ENCODE measurements around the gene CBX5. TPM values are rescaled to one million over a fixed set of nuclear protein-coding genes. Genes with fewer than 3 reads are reported as not detected.

The CBX5 gene
- polyA plus RNA-seq, 2 donors: 4.9 to 5.6 TPM

DNA sequence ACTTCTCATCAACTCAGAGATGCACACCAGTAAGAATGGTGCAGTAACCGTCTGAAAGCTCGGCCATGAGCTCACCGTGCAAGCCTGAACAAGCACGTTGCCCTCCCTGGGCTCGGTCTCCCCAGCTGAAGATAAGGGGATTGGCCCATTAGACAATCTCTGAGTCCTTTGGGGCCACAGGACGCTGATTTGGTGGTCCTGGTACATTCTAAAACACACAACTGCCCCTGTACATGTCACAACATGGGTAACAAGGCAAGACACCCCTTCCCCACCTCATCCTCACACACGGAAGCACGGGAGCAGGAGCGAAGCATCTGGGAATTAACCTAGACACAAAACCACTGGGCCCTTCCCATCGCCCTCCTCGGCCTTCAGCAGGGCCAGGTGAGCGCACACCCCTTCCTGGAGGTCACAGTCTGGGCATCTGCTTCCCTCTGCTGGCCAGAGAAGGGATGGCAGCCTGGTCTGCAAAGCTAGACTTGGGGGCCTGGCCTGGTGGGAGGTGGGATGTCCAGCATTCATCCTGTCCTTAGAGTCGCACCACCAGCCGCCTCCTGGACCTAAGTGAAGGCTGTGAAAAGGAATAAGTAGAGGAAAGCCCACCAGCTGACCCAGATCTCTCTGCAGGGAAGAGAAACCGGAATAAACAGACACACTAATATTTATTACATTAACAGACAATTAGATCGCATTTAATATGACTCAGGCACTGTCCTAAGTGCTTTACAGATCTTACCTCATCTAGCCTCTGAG, 72.2 kb downstream of the CBX5 start:
- H3K9me3 ChIP-seq (ENCODE audit: control insufficient read depth in 2 of 2, insufficient read depth in 1 of 2, low read depth in 1 of 2, low read length in 1 of 2): no peaks in the 10 kb centered on the region
- 23 to 27% methylated on average over 16 of the region's 16 CpGs for WGBS, 2 donors
- no peaks in the 10 kb centered on the region for H3K4me1 ChIP-seq (ENCODE audit: control insufficient read depth in 2 of 2, insufficient read depth in 2 of 2, low read length in 1 of 2)
- no peaks in the 10 kb centered on the region for H3K27me3 ChIP-seq (ENCODE audit: control insufficient read depth in 1 of 2, insufficient read depth in 2 of 2, low read length in 2 of 2)
- H3K27ac ChIP-seq (ENCODE audit: low read depth in 2 of 2, low read length in 1 of 2): no peak overlapping the region
- H3K36me3 ChIP-seq (ENCODE audit: control insufficient read depth in 2 of 2, insufficient read depth in 2 of 2, low read length in 1 of 2): no peaks in the 10 kb centered on the region
- no peak overlapping the region for H3K4me3 ChIP-seq (ENCODE audit: low read depth in 1 of 2, low read length in 2 of 2)

DNA sequence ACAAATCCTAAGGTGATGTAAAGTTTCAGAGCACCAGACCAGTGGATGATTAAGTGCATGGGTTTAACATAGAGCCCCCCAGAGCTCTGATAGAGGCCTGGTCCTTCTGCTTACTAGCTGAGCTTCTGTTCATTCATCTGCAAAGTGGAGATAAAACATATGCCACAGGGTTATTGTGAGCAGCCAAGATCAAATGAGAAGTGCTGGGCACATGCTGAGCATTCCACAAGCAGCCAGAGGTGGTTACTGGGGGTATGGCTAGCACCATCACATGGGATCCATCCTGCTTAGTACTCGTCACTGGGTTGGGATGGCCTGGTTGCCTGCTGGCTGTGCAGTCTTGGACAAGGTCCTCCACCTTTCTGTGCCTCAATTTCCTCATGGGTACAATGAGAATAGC, 73.1 kb downstream of the CBX5 start:
- Histone ChIP-seq H3K27ac (ENCODE audit: low read depth in 2 of 2, low read length in 1 of 2) (no peak overlapping the region), H3K36me3 (ENCODE audit: control insufficient read depth in 2 of 2, insufficient read depth in 2 of 2, low read length in 1 of 2) (no peaks in the 10 kb centered on the region), H3K9me3 (ENCODE audit: control insufficient read depth in 2 of 2, insufficient read depth in 1 of 2, low read depth in 1 of 2, low read length in 1 of 2) (no peaks in the 10 kb centered on the region), H3K4me3 (ENCODE audit: low read depth in 1 of 2, low read length in 2 of 2) (no peak overlapping the region), H3K27me3 (ENCODE audit: control insufficient read depth in 1 of 2, insufficient read depth in 2 of 2, low read length in 2 of 2) (no peaks in the 10 kb centered on the region), H3K4me1 (ENCODE audit: control insufficient read depth in 2 of 2, insufficient read depth in 2 of 2, low read length in 1 of 2) (no peaks in the 10 kb centered on the region)
- 74 to 83% methylated on average over 1 of the region's 1 CpG for WGBS, 2 donors

DNA sequence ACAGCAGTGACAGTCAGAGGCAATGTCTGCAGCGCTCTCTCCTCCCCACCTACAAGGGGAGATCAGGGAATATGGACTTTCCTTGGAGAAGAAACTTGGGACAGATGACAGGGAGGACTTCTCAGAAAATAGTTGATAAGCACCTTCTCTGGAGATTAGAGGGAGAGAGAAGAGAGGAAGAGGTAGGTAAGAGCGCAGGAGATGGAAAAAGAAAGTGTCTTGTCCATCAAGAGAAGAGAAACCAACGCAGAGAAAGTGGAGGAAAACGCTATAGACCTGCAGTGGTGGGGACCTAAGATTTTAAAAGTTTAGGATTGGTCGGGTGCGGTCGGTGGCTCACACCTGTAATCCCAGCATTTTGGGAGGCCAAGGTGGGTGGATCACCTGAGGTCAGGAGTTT, 75.6 kb downstream of the CBX5 start:
- Histone ChIP-seq H3K27ac (ENCODE audit: low read depth in 2 of 2, low read length in 1 of 2) (no peak overlapping the region), H3K9me3 (ENCODE audit: control insufficient read depth in 2 of 2, insufficient read depth in 1 of 2, low read depth in 1 of 2, low read length in 1 of 2) (no peaks in the 10 kb centered on the region), H3K27me3 (ENCODE audit: control insufficient read depth in 1 of 2, insufficient read depth in 2 of 2, low read length in 2 of 2) (no peaks in the 10 kb centered on the region), H3K36me3 (ENCODE audit: control insufficient read depth in 2 of 2, insufficient read depth in 2 of 2, low read length in 1 of 2) (no peaks in the 10 kb centered on the region), H3K4me1 (ENCODE audit: control insufficient read depth in 2 of 2, insufficient read depth in 2 of 2, low read length in 1 of 2) (no peaks in the 10 kb centered on the region), H3K4me3 (ENCODE audit: low read depth in 1 of 2, low read length in 2 of 2) (no peak overlapping the region)
- WGBS, 2 donors: 85% methylated on average over 7 of the region's 7 CpGs

DNA sequence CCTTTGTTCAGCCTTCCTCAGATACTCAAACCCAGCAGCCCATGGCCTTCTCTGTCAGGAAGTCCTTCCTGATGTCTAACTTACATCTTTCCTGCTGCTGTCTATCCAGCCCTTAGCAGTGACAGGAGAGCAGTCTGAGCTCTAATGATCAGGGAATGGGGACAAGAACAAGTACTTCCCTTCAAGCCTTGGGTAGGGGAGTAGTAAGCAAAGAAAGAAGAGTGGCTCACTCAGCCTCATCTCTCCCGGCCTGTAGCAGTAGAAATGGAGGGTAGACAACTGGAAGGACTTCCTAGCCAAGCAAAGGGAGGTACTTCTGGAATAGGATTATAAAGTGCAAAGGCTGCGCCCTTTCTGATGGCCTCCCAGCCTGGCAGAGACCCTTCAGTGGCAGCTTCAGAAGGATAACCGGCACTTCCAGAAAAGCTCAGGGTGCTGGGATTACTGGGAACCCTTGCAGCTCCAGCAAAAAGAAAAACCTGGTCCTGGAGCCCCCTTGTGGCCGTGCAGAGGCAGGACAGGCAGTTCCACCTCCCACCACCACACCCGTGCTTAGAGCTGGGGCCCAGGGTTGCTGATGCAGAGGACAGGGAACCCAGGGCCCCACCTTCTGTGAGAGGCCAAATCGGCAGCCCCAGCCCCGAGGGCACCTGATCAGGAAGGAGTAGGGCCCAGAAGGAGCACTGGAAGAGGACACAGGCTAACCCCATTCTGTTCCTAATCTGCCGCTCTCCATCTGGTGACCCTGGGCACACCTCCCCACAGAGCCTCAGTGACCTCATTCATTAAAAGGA, 78.7 kb downstream of the CBX5 start:
- Histone ChIP-seq H3K36me3 (ENCODE audit: control insufficient read depth in 2 of 2, insufficient read depth in 2 of 2, low read length in 1 of 2) (no peaks in the 10 kb centered on the region), H3K4me3 (ENCODE audit: low read depth in 1 of 2, low read length in 2 of 2) (no peak overlapping the region), H3K4me1 (ENCODE audit: control insufficient read depth in 2 of 2, insufficient read depth in 2 of 2, low read length in 1 of 2) (no peaks in the 10 kb centered on the region), H3K9me3 (ENCODE audit: control insufficient read depth in 2 of 2, insufficient read depth in 1 of 2, low read depth in 1 of 2, low read length in 1 of 2) (no peaks in the 10 kb centered on the region), H3K27me3 (ENCODE audit: control insufficient read depth in 1 of 2, insufficient read depth in 2 of 2, low read length in 2 of 2) (no peaks in the 10 kb centered on the region), H3K27ac (ENCODE audit: low read depth in 2 of 2, low read length in 1 of 2) (no peak overlapping the region)
- WGBS, 2 donors: 22% methylated on average over 8 of the region's 8 CpGs

DNA sequence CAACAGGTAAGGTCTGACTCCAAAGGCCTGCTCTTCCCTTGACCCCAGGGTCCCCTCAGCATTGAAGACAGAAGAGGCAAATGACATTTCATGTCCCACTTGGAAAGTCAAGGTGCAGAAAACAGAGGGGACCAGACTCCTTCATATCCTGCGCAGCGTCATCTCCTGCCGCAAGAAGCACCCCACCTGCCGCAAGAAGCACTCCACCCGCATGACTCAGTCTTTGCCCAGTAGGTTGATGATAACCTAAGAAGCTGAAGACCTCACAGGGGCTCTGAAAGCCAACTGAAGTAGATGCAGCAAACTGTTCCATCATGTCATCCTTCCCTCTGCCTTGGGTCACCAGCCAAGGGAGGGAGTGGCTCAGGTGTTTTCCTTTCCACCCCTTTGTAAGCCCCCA, 79.5 kb downstream of the CBX5 start:
- Histone ChIP-seq H3K36me3 (ENCODE audit: control insufficient read depth in 2 of 2, insufficient read depth in 2 of 2, low read length in 1 of 2) (no peaks in the 10 kb centered on the region), H3K9me3 (ENCODE audit: control insufficient read depth in 2 of 2, insufficient read depth in 1 of 2, low read depth in 1 of 2, low read length in 1 of 2) (no peaks in the 10 kb centered on the region), H3K27me3 (ENCODE audit: control insufficient read depth in 1 of 2, insufficient read depth in 2 of 2, low read length in 2 of 2) (no peaks in the 10 kb centered on the region), H3K4me3 (ENCODE audit: low read depth in 1 of 2, low read length in 2 of 2) (no peak overlapping the region), H3K27ac (ENCODE audit: low read depth in 2 of 2, low read length in 1 of 2) (no peak overlapping the region), H3K4me1 (ENCODE audit: control insufficient read depth in 2 of 2, insufficient read depth in 2 of 2, low read length in 1 of 2) (no peaks in the 10 kb centered on the region)
- WGBS, 2 donors: 90 to 92% methylated on average over 5 of the region's 5 CpGs

DNA sequence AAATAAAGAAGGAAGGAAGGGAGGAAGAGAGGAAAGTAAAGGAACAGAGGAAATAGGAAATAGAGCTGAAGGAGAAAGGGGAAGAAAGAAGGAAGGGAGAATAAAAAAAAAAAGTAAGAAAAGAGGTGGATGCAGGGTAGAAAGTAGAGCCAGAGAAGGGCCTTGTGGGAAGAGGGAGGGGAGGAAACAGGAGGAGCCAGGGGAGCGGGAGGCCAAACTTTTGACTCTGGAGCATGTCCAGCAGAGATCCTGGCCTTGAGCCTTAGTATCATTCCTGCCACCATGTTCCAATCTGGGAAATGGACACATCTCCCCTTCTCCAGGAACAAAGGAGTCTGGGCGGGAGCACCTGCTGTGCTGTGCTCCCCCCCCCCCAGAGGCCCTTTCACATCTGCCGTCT, 80.0 kb downstream of the CBX5 start:
- H3K9me3 ChIP-seq (ENCODE audit: control insufficient read depth in 2 of 2, insufficient read depth in 1 of 2, low read depth in 1 of 2, low read length in 1 of 2): no peaks in the 10 kb centered on the region
- H3K4me3 ChIP-seq (ENCODE audit: low read depth in 1 of 2, low read length in 2 of 2): no peak overlapping the region
- H3K27ac ChIP-seq (ENCODE audit: low read depth in 2 of 2, low read length in 1 of 2): no peak overlapping the region
- WGBS, 2 donors: 43 to 71% methylated on average over 3 of the region's 3 CpGs
- no peaks in the 10 kb centered on the region for H3K4me1 ChIP-seq (ENCODE audit: control insufficient read depth in 2 of 2, insufficient read depth in 2 of 2, low read length in 1 of 2)
- H3K36me3 ChIP-seq (ENCODE audit: control insufficient read depth in 2 of 2, insufficient read depth in 2 of 2, low read length in 1 of 2): no peaks in the 10 kb centered on the region
- H3K27me3 ChIP-seq (ENCODE audit: control insufficient read depth in 1 of 2, insufficient read depth in 2 of 2, low read length in 2 of 2): no peaks in the 10 kb centered on the region

DNA sequence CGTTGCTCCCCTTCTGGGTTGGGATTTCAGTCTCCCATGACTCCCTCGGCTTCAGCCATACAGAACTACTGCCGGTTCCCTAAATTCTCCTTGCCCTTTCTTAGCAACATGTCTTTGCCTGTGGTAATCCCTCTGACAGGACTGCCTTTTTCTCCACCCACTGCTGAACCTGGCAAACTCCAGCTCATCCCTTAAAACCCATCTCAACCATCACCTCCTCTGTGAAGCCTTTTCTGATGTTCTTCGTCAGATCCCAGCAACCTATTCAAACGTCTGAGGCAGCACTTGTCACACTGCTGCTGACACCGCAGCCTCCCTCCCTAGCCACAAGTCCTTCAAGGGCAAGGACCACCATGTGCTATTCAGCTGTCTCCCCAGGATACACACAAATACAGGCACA, 80.9 kb downstream of the CBX5 start:
- 61 to 80% methylated on average over 6 of the region's 6 CpGs for WGBS, 2 donors
- no peaks in the 10 kb centered on the region for H3K9me3 ChIP-seq (ENCODE audit: control insufficient read depth in 2 of 2, insufficient read depth in 1 of 2, low read depth in 1 of 2, low read length in 1 of 2)

DNA sequence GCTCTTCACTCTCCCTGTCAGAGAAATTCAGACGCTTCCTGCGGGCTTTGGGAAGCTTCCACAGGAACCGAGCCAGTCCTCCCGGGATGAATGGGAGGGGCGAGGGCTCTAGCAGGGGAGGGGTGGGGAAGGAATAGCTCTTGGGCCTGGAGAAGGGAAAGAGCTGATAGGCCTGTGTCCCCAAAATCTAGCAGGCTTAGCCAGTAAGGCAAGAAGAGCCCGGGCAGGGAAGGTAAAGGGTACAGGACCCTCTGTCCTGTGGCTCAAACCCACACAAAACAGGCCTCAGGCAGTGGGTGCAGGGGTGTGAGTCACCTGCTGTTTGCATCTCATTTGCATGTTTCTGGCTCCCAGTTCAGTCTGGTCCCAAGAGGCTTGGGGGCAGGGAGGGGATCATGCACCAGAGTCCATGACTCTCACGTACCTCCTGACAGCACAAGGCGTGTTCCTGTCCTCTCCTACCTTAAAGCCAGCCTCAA, 82.5 kb downstream of the CBX5 start:
- Histone ChIP-seq H3K4me1 (ENCODE audit: control insufficient read depth in 2 of 2, insufficient read depth in 2 of 2, low read length in 1 of 2) (no peaks in the 10 kb centered on the region), H3K36me3 (ENCODE audit: control insufficient read depth in 2 of 2, insufficient read depth in 2 of 2, low read length in 1 of 2) (no peaks in the 10 kb centered on the region), H3K27ac (ENCODE audit: low read depth in 2 of 2, low read length in 1 of 2) (no peak overlapping the region), H3K9me3 (ENCODE audit: control insufficient read depth in 2 of 2, insufficient read depth in 1 of 2, low read depth in 1 of 2, low read length in 1 of 2) (no peaks in the 10 kb centered on the region), H3K4me3 (ENCODE audit: low read depth in 1 of 2, low read length in 2 of 2) (no peak overlapping the region), H3K27me3 (ENCODE audit: control insufficient read depth in 1 of 2, insufficient read depth in 2 of 2, low read length in 2 of 2) (no peaks in the 10 kb centered on the region)
- 30 to 45% methylated on average over 8 of the region's 8 CpGs for whole genome bisulfite sequencing, 2 donors

More for the DNA sequence above, 80.9 kb downstream of the CBX5 start:
- Histone ChIP-seq H3K4me1 (ENCODE audit: control insufficient read depth in 2 of 2, insufficient read depth in 2 of 2, low read length in 1 of 2) (no peaks in the 10 kb centered on the region), H3K27me3 (ENCODE audit: control insufficient read depth in 1 of 2, insufficient read depth in 2 of 2, low read length in 2 of 2) (no peaks in the 10 kb centered on the region), H3K4me3 (ENCODE audit: low read depth in 1 of 2, low read length in 2 of 2) (no peak overlapping the region), H3K27ac (ENCODE audit: low read depth in 2 of 2, low read length in 1 of 2) (no peak overlapping the region), H3K36me3 (ENCODE audit: control insufficient read depth in 2 of 2, insufficient read depth in 2 of 2, low read length in 1 of 2) (no peaks in the 10 kb centered on the region)

DNA sequence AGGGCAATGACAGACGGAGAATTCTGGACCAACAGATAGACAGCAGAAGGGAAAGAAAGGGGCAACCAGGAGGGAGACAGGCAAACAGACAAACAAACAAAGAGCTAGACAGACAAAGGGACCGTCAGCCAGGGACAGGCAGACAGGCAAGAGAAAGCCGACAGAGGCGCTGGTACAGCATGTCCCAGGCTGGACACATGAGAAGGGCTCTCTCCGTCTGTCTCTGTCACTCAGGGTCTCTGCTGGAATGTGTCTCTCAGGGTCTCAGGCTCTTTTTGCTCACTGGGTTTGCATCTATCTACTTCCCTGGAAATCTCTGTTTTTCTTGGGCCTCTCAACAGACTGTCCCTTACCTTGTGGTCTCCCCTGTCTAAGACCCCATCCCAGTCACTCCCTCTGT, 82.9 kb downstream of the CBX5 start:
- Histone ChIP-seq H3K36me3 (ENCODE audit: control insufficient read depth in 2 of 2, insufficient read depth in 2 of 2, low read length in 1 of 2) (no peaks in the 10 kb centered on the region), H3K4me3 (ENCODE audit: low read depth in 1 of 2, low read length in 2 of 2) (no peak overlapping the region), H3K27me3 (ENCODE audit: control insufficient read depth in 1 of 2, insufficient read depth in 2 of 2, low read length in 2 of 2) (no peaks in the 10 kb centered on the region), H3K4me1 (ENCODE audit: control insufficient read depth in 2 of 2, insufficient read depth in 2 of 2, low read length in 1 of 2) (no peaks in the 10 kb centered on the region), H3K27ac (ENCODE audit: low read depth in 2 of 2, low read length in 1 of 2) (no peak overlapping the region), H3K9me3 (ENCODE audit: control insufficient read depth in 2 of 2, insufficient read depth in 1 of 2, low read depth in 1 of 2, low read length in 1 of 2) (no peaks in the 10 kb centered on the region)
- WGBS, 2 donors: 72 to 77% methylated on average over 5 of the region's 5 CpGs
